GM19467 (cell line): ENCODE data around the gene GJA9.
A peak's percentile ranks its signal among the peaks of the same experiment; 100 is the strongest.
"Not testable (repeated sequence)": the region's sequence is repeated elsewhere in the genome, so short reads cannot be mapped to it uniquely, and the experiment has no call there.

Experiments used
- ATAC-seq: cut with Tn5 transposase; IDR thresholded peaks from one replicate; pipeline ENCODE4 v1.9.1; 2021; ENCODE audit warnings: mild to moderate bottlenecking, moderate library complexity; ENCODE audit not compliant: unreplicated experiment

GJA9 gene

DNA sequence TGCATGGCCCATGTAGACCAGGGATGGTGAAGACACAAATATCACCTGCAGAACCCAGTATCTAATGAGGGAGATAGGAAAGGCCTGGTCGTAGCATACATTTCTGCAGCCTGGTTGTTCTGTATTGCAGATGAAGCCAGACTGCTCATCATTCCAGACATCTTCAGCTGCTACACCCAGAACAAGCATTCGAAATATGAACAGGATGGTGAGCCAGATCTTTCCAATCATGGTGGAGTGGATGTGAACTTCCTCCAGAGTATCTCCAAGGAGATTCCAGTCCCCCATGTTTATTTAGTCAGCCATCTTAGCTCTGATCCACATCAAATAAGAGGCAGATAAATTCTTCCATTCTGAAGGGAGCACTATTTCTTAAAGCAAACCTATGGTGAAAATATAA is 5.6 kb downstream of the GJA9 start:
- no peak for ATAC-seq

DNA sequence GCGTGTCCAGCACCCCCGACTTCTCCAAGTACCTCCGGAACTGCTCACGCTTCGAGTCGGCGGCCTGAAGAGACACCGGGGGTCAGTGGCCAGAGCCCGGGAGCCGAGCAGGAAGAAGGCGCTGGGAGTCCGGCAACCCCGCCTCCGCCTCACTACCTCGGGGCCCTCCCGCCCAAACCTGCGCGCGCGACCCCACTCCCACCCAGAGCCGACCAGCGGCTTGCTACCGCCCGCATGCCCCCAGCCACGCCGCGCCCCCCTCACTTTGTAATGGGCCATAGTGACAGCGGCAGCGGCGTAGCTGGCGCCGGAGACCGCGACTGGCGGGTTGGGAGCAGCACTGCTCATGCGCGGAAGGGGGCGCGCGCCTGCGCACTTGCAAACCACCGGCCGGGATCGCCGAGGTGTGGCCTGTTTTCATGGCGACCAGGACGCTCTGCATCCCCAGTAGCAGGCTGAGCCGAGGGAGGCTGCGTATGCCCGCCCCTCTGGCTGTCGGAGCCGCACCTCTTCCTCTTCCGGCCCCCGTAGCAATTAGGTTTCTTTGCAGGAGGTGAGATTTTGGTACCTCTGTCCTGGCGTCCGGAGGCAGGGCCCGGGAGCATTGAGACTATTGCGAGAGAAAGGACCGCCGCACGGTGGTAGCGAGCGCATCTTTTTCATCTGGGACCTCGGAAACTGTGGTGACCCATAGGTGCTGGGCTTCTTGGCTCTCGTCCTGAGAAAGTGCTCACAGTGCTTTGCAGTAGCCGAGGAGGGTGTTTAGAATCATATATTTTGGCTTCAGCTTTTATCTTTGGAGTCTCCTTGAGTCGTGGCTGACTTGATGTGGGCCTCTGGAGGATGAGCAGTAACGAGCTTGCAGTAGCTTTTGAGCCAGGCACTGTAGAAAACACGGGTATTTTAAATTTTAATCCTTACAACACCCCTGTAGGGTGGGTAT is 8.1 kb downstream of the GJA9 start, which contains the start of gene MYCBP:
TSS of gene MYCBP (minus strand) at position 322 of the 943 bp plus-strand sequence. CDS start at position 279, 43 bp downstream.
- ATAC-seq: peak; percentile 97

DNA sequence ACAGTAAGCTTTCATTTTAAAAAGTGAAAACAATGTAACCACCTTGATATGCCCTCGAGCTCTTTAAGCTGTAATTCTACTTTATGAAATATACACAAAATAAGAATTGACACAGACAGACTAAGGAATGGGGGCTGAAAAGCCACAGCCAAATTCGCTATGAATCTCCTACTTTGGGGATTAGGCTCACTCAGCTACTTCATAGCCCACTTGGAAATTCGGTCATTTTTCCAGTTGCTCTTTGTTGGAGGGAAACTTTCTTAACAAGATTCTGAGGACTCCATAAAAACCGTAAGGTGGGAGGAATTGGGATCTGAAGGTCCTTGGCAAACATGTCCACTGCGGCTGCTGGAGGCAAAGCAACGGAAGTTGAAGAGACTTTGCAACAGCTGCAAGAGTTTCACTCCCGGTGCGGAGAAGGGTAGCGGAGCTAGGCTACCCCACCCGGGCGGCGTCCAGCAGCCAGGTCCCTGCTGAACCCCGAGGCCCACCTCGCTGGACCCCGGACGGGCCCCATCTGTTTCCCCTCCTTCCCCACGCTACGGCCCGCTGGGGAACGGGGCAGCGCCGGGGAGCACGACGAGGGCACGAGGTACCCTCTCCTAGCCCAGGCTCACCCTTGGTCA is 8.9 kb downstream of the GJA9 start:
- peak; percentile 16 for ATAC-seq

DNA sequence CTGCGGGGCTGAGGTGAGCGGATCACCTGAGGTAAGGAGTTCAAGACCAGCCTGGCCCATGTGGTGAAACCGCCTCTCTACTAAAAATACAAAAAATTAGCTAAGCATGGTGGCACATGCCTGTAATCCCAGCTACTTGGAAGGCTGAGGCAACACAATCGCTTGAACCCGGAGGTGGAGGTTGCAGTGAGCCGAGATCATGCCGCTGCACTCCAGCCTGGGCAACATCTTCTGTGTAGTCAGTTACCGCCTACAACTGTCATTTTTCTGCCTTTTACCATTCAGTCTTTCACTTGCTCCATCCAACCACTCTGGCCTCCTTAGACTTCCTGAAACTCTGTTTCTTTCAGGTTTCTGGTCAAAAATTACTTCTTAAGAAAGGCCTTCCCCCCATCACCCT is 10.4 kb downstream of the GJA9 start:
- no peak for ATAC-seq

DNA sequence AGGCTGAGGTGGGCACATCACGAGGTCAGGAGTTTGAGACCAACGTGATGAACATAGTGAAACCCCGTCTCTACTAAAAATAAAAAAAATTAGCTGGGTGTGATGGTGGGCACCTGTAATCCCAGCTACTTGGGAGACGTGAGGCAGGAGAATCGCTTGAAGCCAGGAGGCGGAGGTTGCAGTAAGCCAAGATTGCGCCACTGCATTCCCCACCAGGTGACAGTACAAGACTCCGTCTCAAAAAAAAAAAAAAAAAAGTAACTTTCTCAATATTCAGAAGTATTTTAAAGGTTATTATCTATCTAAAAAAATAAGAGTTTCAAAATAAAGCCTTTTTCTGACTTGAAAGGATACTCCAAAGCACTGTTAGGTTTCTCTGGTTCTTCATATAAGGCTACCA is 14.2 kb downstream of the GJA9 start:
- ATAC-seq: no peak

DNA sequence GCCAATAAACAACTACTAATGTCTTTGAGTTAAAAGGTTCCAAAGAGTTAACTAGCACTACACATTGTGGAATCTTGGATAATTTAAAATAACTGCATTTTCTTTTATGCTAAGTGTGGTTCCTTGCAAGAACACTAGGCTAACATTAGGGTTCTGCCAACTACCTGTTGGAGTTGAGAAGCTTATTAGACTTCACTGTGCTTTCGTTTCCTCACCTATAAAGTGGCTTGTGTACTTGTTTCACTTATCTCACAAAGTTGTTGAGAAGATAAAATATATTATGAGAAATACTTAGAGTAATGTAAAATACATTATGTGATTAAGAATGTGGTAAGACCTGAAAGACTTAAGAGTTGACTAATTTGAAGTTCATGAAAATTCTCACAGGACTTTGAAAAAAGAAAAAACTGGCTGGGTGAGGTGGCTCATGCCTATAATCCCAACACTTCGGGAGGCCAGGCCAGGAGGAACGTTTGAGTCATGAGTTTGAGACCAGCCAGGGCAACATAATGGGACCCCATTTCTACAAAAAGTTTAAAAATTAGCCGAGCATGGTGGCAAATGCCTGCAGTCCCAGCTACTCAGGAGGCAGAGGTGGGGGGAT is 16.2 kb downstream of the GJA9 start:
- ATAC-seq: no peak

DNA sequence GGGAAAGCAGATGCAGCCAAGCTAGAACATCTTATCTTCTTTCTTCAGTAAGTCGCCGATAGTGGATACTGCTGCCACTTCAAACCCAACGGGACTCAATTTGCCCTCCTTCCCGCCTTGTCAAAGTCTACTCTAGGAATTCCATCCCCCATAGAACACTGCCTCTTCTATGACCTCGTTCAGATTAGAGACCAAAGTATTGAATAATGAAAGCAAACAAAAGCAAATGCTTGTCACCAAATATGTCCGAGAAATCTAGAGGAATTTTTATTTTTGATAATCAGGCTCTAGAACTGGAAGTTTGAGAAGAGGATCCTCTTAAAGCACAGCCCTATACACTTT is 21.0 kb downstream of the GJA9 start:
- no peak for ATAC-seq

DNA sequence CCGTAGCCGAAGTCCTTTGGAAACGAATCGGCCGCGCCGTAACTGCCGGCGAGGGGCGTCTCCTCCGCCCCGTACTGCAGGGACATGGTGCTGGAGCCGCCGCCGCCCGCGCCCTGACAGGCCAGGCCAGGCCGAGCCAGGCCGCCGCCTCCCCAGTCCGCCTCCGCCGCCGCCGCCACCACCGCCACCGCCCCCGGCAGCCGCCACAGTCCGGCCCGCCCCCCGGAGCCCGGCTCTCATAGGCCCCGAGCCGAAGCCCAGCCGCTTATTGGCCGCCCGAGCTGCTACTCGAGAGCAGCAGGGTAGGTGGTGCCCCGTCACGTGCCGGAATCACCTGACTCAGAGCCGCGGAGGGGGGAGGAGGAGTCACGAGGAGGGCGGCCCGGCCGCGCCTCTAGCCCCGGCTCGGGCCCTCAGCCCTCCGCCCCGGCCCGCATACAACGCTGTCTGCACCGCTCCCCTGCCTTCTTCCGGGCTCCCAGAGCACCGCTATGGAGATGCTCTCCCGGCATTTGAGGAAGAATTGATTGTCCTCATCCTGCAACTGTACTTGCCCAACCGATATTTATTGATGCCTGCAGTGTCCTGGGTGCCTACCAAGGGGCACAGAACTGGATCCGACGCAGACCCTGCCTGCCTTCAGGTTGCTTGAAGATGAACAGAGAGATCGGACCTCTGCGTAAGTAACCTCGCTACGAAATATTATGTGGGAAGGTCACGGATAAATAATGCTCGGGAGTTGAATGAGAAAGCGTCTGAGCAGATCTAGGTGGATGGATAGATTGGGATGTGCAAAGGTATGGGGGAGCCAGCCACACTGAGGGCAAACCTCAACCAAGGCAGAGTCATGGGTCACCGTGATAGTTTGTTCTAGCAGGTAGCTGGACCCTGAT is 21.6 kb downstream of the GJA9 start, which contains the start of gene RRAGC:
TSS of gene RRAGC (minus strand) at position 212 of the 893 bp plus-strand sequence. CDS start at position 86, 126 bp downstream.
- ATAC-seq: peak; percentile 92

DNA sequence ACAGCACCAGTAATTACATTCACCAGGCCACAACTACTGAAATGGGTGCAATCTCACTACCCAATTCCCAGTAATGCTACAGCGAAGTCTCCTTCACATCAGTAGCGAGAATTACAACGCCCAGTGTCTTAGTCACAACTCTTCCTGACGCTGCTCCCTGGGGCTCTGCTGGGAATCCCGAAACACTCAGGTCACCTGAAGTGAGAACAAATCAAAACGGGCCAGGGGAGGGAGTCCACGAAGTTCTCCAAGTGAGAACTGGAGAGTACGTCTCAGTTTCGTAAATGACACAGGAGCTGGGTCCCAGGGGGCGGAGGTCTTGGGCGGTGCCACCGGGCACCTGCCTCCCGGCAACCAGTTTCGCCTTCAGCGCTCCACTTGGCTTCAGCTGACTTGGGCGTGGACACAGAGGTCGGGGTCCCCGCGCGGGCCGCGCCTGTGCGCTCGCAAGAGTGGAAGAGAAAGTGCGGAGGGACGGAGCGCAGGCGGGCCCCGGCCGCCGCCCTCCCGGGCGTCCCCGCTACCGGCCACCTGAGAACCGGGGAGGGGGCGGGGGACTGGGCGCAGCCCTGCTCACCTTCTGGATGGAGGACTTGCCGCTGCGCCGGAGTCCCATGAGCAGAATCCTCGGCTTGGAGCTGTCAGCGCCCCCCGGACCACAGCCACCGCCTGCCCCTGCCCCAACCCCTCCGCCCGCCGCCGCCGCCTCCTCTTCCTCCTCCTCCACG is 22.4 kb downstream of the GJA9 start:
- ATAC-seq: peak; percentile 26

DNA sequence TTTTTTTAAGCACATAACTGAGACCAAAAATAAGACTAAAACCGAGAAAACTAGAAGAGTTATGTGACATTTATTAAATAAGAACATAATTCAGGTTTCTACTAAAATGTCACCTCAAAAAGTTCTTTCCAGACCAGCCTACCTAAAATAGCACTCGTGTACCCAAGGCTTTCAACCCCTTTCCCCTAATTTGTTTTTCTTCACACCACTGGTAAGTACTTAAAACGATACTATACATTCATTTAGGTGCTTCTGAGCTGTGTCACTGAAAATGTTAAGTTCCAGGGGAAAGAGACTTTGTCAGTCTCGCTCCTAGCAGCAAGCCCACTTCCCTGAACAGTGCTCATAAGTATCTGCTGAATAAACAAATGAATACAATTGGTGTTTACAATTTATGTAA is 28.6 kb downstream of the GJA9 start:
- no peak for ATAC-seq

DNA sequence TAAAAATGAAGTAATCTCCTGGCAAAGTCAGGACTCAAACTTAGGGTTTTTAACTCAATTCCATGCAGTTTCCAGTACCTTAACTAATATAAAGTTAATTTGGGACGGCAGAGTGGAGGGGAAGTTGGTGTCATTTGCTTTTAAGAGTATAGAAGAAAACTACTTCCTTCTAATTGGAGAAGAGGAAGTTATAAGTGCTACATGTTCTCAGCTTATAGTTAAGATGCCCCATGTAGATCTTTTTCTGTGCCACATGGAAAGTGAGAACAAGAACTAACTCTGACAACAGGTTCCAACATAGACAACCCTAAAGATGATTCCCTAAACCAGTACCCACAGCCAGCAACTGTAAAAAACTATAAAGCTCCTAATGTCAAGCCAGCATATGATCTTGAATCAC is 33.3 kb downstream of the GJA9 start:
- no peak for ATAC-seq

DNA sequence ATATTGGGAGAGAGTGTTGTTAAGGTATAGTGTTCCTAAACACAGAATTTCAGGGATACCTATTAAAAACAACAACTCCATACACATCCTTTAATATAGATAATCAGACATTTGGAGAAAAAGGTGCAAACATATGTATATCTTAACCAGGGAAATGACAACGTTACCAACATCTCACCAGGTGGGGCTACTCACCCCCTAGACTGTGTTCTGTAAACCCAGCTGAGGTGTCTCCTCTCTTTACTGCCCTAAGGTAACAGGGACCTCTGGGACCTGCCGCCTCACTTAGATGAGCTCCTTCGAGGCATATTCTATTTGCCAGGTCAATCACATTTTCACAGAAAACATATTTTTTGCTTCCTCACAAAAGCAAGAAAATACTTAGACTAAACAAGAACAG is 35.2 kb downstream of the GJA9 start:
- ATAC-seq: no peak

DNA sequence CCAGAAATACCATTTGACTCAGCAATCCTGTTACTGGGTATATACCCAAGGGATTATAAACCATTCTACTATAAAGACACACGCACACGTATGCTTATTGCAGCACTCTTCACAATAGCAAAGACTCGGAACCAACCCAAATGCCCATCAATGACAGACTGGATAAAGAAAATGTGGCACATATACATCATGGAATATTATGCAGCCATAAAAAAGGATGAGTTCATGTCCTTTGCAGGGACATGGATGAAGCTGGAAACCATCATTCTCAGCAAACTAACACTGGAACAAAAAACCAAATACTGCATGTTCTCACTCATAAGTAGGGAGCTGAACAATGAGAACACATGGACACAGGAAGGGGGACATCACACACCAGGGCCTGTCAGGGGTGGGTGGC is 36.3 kb downstream of the GJA9 start:
- ATAC-seq: not testable (repeated sequence)

DNA sequence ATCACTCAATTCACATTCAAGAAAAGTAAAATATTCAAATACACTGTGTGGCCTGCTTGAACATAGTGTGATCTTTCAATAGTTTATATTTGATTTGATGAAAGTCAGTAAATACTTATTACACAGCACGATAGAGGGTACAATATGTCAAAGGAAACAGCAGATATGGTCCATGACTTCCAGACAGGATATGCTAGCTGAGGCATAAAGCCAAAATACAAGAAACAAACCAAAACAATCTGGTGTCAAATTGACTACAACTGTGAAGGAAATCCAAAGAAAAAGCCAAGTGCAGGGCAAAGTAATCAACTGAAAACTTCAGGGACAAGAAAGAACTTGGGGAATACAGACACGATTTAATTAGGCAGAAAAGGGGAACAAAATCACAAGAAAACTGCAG is 41.1 kb downstream of the GJA9 start:
- no peak for ATAC-seq

DNA sequence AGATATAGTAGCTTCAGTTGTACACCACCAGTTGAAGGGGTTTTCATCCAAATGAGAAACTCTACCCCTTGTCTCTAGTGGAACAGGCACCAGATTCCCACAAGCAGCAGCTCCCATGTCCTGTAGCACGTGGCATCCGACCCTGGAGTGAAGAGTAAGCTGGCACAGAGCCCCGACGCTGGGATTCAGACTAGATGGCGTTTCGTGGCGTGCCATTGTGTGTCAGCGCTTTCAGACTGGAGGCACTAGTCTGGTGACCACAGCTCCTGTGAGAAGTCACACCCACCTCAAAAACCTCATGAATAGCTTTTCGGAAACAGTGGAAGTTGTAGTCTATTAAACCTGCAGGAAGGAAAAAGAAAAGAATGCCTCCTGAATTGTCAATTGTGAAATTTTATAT is 42.0 kb downstream of the GJA9 start:
- ATAC-seq: no peak

DNA sequence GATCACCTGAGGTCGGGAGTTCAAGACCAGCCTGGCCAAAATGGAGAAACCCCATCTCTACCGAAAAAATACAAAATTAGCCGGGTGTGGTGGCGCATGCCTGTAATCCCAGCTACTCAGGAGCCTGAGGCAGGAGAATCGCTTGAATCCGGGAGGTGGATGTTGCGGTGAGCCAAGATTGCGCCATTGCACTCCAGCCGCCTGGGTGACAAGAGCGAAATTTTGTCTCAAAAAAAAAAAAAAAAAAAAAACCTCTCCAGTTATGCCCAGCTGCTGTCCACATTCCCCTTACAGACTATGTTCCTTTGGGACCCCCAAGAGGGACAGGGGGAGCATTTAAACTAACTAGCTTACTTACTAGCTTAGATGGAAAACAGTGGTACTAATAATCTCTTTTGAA is 45.1 kb downstream of the GJA9 start:
- not testable (repeated sequence) for ATAC-seq

DNA sequence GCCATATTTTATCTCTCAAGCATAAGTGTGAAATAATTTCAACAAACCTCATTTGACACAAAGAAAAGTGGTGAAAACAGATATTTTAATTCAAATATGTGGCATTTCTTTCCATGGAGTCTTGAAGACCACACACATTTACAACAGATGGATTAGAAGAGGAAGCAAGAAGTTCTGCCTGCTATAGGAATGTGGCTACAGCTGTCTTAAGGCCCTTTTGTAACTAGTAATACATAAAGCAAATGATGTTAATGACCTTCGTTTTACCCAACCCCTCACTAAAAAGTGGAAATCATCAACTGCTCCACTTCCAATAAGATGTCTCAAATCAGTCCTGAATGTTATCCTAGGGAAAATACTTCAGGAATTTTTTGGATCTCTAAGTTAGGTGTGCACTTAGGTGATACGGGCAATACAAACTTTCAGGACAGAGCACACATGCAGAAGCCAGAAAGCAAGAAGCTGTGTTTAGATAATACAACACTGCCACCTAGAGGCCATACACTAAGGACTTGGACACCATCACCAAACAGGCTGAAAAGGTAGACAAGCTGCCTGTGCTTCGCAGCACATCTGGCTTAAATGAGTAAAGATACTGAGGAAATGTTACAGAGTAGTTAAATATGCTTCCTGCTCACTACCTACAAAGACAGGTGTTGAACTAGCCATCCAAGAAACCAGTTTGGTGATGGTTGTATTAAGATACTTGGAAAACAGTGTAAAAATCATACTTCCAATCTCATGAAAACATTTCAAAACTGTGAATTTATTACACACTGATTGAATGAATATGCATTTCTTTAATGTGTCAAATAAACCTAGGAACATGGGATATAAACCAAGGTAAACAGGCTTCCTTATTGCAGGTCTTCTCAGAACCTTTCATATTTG is 46.2 kb downstream of the GJA9 start:
- no peak for ATAC-seq

DNA sequence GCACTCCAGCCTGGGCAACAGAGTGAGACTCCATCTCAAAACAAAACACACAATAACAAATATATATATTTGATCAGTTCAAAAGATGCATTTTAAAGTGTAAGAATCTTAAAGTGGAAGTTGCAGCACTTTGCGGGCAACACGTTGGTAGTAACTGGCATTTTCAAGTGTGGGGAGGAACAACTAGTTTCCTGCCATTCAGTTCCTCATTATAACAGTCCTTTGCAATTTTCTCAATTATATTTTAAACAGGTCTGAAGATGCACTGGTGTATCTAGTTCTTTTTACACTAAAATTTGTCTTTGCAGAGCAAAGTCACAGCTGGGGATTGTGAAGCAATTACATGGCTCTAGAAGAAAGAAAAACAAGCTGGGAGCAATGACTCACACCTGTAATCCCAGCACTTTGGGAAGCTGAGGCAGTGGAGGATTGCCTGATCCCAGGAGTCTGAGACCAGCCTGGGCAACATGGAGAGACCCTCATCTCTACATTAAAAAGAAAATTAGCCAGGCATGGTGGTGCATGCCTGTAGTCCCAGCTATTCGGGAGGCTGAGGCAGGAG is 47.1 kb downstream of the GJA9 start:
- ATAC-seq: no peak

DNA sequence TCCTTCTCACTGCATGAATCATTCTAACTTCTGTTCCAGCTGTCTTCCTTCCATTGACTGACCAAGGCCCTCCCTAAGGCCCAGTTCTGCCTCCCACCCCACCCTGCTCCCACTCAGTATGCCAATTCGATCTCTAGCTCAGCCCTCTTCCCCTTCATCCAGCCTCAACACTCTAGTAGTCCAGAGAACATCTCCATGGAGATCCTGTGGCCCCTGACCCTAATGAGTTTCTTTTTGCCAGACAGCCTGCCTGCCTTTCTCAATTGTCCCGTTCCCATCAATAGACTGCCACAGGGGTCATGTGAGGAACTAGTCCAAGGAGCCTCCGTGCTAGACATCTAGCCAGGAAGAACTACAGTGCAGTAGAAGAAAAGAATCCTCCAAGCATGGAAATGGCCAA is 48.2 kb downstream of the GJA9 start:
- no peak for ATAC-seq
